Lung (tissue), 12 donors: Measurements from ENCODE around the gene UNC93A. TPM values are rescaled to one million over a fixed set of nuclear protein-coding genes. Genes with fewer than 3 reads are reported as not detected.
"Not testable (repeated sequence)": the region's sequence is repeated elsewhere in the genome, so short reads cannot be mapped to it uniquely, and the experiment has no call there.

Source experiments
- ATAC-seq: fragments of 200-7000 bp; cut with Tn5 transposase; one replicate; pipeline ENCODE4 v1.9.1; 2020; ENCODE audit warnings: moderate number of reproducible peaks; ENCODE audit not compliant: insufficient read depth, low FRiP score
- DNase-seq, 3 donors: peaks; one replicate each; pipeline ENCODE4 v3.0.0-alpha.2; 2013 to 2017
- H3K27ac ChIP-seq, 2 donors: one replicate each; pipeline ENCODE4 v1.5.1; 2013; ENCODE audit warnings: mild to moderate bottlenecking in 2 of 2, moderate library complexity in 2 of 2, control low read depth in 1 of 2, inconsistent platforms in 1 of 2, low read depth in 1 of 2, low read length in 1 of 2
- H3K27me3 ChIP-seq, 3 donors: one replicate each; pipeline ENCODE4 v1.5.1; 2013; ENCODE audit warnings: low read length in 2 of 3; ENCODE audit not compliant: control insufficient read depth in 3 of 3, insufficient read depth in 3 of 3
- H3K36me3 ChIP-seq, 4 donors: one replicate each; pipeline ENCODE4 v1.5.1; 2013; ENCODE audit warnings: low read length in 4 of 4, mild to moderate bottlenecking in 1 of 4, moderate library complexity in 1 of 4; ENCODE audit not compliant: control insufficient read depth in 4 of 4, insufficient read depth in 4 of 4
- H3K4me1 ChIP-seq, 5 donors: one replicate each; pipeline ENCODE4 v1.5.1; 2013; ENCODE audit warnings: low read length in 5 of 5, mild to moderate bottlenecking in 2 of 5, moderate library complexity in 1 of 5; ENCODE audit not compliant: control insufficient read depth in 5 of 5, insufficient read depth in 5 of 5
- H3K4me3 ChIP-seq: one replicate; pipeline ENCODE4 v1.5.1; 2013; ENCODE audit warnings: mild to moderate bottlenecking, control low read depth, moderate library complexity
- H3K9ac ChIP-seq, 2 donors: one replicate each; pipeline ENCODE4 v1.5.1; 2013; ENCODE audit warnings: low read length in 2 of 2, control low read depth in 1 of 2; ENCODE audit not compliant: insufficient read depth in 1 of 2
- H3K9me3 ChIP-seq, 4 donors: one replicate each; pipeline ENCODE4 v1.5.1; 2013; ENCODE audit warnings: low read length in 3 of 4, mild to moderate bottlenecking in 1 of 4, moderate library complexity in 1 of 4; ENCODE audit not compliant: control insufficient read depth in 4 of 4, insufficient read depth in 3 of 4
- CTCF ChIP-seq: IDR thresholded peaks from 2 replicates; pipeline ENCODE4 v1.5.1; 2012; ENCODE audit warnings: mild to moderate bottlenecking; ENCODE audit errors: control extremely low read depth, extremely low read depth
- WGBS, 2 donors: extraction: QIAGEN DNeasy Blood & Tissue Kit; methylation state at CpG; one replicate each; pipeline ENCODE4 v1.1.7; 2013; 5-methylcytosine and 5-hydroxymethylcytosine counted together
- polyA plus RNA-seq, 2 donors: library from polyadenylated mRNA; stranded (reverse); fragments of 200-250 nt; gene quantifications; one replicate each; pipeline ENCODE4 v1.2.1, GENCODE V29; 2013
- total RNA-seq, 2 donors: library from RNA; depleted of rRNA in 1 of 2; stranded (reverse); fragments of >200 nt in 1 of 2; gene quantifications; one replicate each; pipeline ENCODE4 v1.2.1, GENCODE V29; 2014 to 2021
- donor health status: control.
- donor health status: control.
- donor health status: Bipolar disorder and iron deficiency.
- donor health status: healthy.
- donor health status: DM: yes; HTN: yes; CAD: no.

Gene UNC93A
- total and polyA plus RNA-seq, 4 donors, result not detected

DNA sequence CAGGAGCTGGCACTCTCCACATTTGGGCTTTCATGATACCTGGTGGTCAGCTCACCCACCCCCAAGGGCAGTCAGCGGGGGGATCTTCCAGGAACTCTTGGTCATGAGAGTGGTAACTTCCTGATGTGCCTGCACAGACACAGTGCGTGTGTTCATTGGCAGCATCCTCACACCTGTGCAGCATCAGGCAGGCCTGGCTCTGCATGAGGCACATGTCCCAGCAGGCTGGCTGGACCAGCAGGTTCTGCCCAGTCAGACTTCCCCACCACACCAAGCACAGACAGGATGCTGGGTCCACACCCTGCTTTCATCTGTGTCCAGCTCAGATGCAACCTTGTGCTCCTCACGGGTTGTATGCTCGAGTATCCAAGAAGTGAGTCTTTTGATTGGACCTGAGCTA is 15.7 kb upstream of the UNC93A start:
- no peak for TF ChIP-seq CTCF
- no peak overlapping the region for H3K4me3 ChIP-seq
- ATAC-seq (no peak), DNase-seq (no peak)
- no peak overlapping the region for H3K27ac ChIP-seq
- peaks cover 0 to 6% (median 0%) of the 10 kb centered on the region in 4 donors for H3K9me3 ChIP-seq
- H3K4me1 ChIP-seq, result peaks cover 0 to 4% (median 0%) of the 10 kb centered on the region in 5 donors
- WGBS, 2 donors, result 83 to 84% methylated on average over 4 of the region's 4 CpGs
- no peaks in the 10 kb centered on the region for H3K36me3 ChIP-seq
- no peak overlapping the region for H3K9ac ChIP-seq
- no peaks in the 10 kb centered on the region for H3K27me3 ChIP-seq

DNA sequence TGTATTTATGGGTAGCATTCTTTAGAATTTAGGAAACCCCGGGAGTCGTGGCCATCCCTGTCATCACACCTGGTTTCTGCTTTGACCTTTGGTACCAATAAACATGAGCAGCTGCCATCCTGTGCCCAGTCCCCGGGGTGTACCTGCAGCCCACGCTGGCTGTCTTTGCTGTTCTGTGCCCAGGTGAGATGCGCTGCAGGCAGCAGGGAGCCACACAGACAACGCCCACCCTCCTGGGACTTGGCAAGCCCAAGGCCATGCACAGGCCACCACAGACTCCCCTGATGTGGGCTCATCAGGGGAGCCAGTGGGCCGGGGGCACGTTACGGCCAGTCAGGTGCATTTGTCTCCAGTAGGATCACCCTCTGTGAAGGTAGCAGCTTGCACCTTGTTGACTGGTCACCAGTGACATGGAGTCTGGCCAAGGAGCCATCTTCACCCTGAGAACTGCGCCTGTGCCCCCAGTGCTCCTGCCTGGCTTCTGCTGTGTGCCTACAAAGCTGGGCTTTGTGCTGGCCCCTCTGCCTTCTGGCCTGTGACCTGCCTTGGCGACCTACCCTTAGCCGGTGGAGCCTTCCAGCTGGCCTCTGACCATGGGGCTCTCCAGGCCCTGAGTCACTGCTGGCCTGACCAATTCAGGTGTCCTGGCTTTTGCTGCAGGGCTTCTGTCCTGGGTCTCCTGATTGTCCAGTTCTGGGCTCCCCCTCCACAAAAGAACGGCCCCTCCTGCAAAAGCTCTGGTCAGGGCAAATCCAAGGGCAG is 14.2 kb upstream of the UNC93A start:
- Histone ChIP-seq H3K4me3 (no peak overlapping the region), H3K27me3 (no peaks in the 10 kb centered on the region), H3K36me3 (no peaks in the 10 kb centered on the region), H3K9ac (no peak overlapping the region), H3K9me3 (peaks cover 0 to 6% (median 0%) of the 10 kb centered on the region in 4 donors), H3K27ac (no peak overlapping the region), H3K4me1 (peaks cover 0 to 4% (median 0%) of the 10 kb centered on the region in 5 donors)
- no peak for TF ChIP-seq CTCF
- ATAC-seq (no peak), DNase-seq (no peak)
- WGBS, 2 donors, result 79 to 84% methylated on average over 13 of the region's 13 CpGs

GRCh38 chr6:167278173-167278940 is 12.8 kb upstream of the UNC93A start:
- ATAC-seq, H3K4me1 ChIP-seq, H3K36me3 ChIP-seq, DNase-seq, H3K27me3 ChIP-seq, H3K4me3 ChIP-seq, H3K9me3 ChIP-seq, H3K9ac ChIP-seq, H3K27ac ChIP-seq: not testable (repeated sequence)
- WGBS, 2 donors, result 65 to 73% methylated on average over 13 of the region's 16 CpGs

DNA sequence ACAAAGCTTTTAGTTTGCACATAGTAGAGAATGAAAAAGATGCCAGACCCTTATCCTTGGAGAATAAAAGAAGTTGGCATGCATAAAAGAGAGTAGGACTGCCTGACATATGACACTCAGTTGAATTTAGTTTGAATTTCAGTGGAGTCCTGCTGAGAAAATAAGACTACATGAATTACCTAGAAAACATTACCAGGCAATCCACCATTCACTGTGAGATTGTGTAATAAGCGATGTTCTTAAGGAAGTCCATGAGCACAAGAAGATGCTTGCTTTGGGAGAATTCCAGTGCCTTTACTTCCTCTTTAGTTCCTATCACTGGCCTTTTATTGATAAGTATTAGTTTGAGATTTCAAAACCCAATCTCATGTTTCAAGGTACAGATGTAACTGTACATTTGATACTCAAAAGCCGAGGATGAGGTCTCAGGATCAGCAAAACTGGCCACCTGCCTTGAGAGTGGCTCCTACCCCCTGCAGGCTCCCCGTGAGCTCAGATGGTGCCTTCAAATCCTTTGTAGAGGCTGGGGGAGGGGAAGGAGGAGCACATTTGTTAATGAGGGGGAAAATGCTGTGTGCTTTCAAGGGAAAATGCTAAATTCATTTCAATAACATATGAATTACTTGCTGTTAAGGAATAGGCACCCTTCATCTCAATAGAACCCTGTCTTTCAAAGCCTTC is 11.2 kb upstream of the UNC93A start:
- H3K4me3 ChIP-seq, result no peak overlapping the region
- peaks cover 0 to 4% (median 0%) of the 10 kb centered on the region in 5 donors for H3K4me1 ChIP-seq
- DNase-seq, result no peak
- no peak for ATAC-seq
- H3K36me3 ChIP-seq, result no peaks in the 10 kb centered on the region
- TF ChIP-seq CTCF, result no peak
- H3K27ac ChIP-seq, result no peak overlapping the region
- H3K27me3 ChIP-seq, result no peaks in the 10 kb centered on the region
- 87 to 94% methylated on average over 3 of the region's 3 CpGs for WGBS, 2 donors
- H3K9me3 ChIP-seq, result peaks cover 0 to 6% (median 0%) of the 10 kb centered on the region in 4 donors
- no peak overlapping the region for H3K9ac ChIP-seq

GRCh38 chr6:167280466-167280865 is 10.6 kb upstream of the UNC93A start:
- H3K4me3 ChIP-seq, H3K27ac ChIP-seq, H3K27me3 ChIP-seq, H3K9ac ChIP-seq, H3K9me3 ChIP-seq, H3K36me3 ChIP-seq, ATAC-seq, H3K4me1 ChIP-seq: not testable (repeated sequence)
- WGBS, 2 donors, result 62 to 71% methylated on average over 5 of the region's 5 CpGs
- DNase-seq, result peak in 1 of 3 donors; percentile 11
